Type B pancreatic cell (in vitro differentiated cells): Measurements from ENCODE around the gene PRRX1. TPM values are rescaled to one million over a fixed set of nuclear protein-coding genes. Genes with fewer than 3 reads are reported as not detected.

ENCODE experiments used
- DNase-seq: peaks from one replicate; pipeline ENCODE4 v3.0.0; 2021; ENCODE audit warnings: mixed read lengths; ENCODE audit not compliant: unreplicated experiment; ENCODE audit errors: extremely low spot score
- H3K27ac Mint-ChIP-seq: 2 replicates; pipeline ENCODE4 v1.8.0; 2021; ENCODE audit warnings: mild to moderate bottlenecking, mixed read lengths
- H3K27me3 Mint-ChIP-seq: 2 replicates; pipeline ENCODE4 v1.8.0; 2021; ENCODE audit warnings: mixed read lengths
- H3K36me3 Mint-ChIP-seq: 2 replicates; pipeline ENCODE4 v1.8.0; 2021; ENCODE audit warnings: mixed read lengths
- H3K4me1 Mint-ChIP-seq: one replicate; pipeline ENCODE4 v1.8.0; 2021; ENCODE audit warnings: mixed read lengths; ENCODE audit not compliant: unreplicated experiment
- H3K4me3 Mint-ChIP-seq: 2 replicates; pipeline ENCODE4 v1.8.0; 2021; ENCODE audit warnings: mild to moderate bottlenecking, mixed read lengths
- H3K9me3 Mint-ChIP-seq: 2 replicates; pipeline ENCODE4 v1.8.0; 2021; ENCODE audit warnings: mixed read lengths
- CTCF ChIP-seq: fragments of 200-600 bp; sonication (generic); conservative IDR thresholded peaks from 2 replicates; pipeline ENCODE4 v1.5.0; 2021; ENCODE audit warnings: antibody characterized with exemption, mild to moderate bottlenecking
- total RNA-seq: library from RNA; stranded (reverse); gene quantifications from 2 replicates; pipeline ENCODE4 v1.2.1, GENCODE V29; 2021; ENCODE audit warnings: low replicate concordance

The PRRX1 gene
- total RNA-seq, 1 donor from 2014 or later = 142 TPM

GRCh38 chr1:170707117-170707516 is 43.2 kb downstream of the PRRX1 start:
- H3K4me1 Mint-ChIP-seq = no peaks in the 10 kb centered on the region
- no peaks in the 10 kb centered on the region for H3K9me3 Mint-ChIP-seq
- no peak for DNase-seq
- H3K27me3 Mint-ChIP-seq = no peaks in the 10 kb centered on the region
- TF ChIP-seq CTCF = no peak
- H3K27ac Mint-ChIP-seq = no peak overlapping the region
- peaks cover 10% of the 10 kb centered on the region for H3K36me3 Mint-ChIP-seq
- H3K4me3 Mint-ChIP-seq = no peak overlapping the region

- TF ChIP-seq CTCF = no peak
- H3K4me3 Mint-ChIP-seq = no peak overlapping the region
- no peaks in the 10 kb centered on the region for H3K27me3 Mint-ChIP-seq
- no peak overlapping the region for H3K27ac Mint-ChIP-seq
- no peaks in the 10 kb centered on the region for H3K9me3 Mint-ChIP-seq
- no peaks in the 10 kb centered on the region for H3K4me1 Mint-ChIP-seq
- DNase-seq = no peak
- H3K36me3 Mint-ChIP-seq = peaks cover 10% of the 10 kb centered on the region
Measured at GRCh38 chr1:170707959-170708655, 44.2 kb downstream of the PRRX1 start.

- Mint-ChIP-seq H3K36me3 (peaks cover 14% of the 10 kb centered on the region), H3K27me3 (peaks cover 4% of the 10 kb centered on the region), H3K9me3 (no peaks in the 10 kb centered on the region), H3K4me1 (peaks cover 3% of the 10 kb centered on the region), H3K4me3 (no peak overlapping the region), H3K27ac (no peak overlapping the region)
- no peak for TF ChIP-seq CTCF
- no peak for DNase-seq
Measured at GRCh38 chr1:170711682-170712081, 47.8 kb downstream of the PRRX1 start.

GRCh38 chr1:170714163-170714562 is 50.2 kb downstream of the PRRX1 start:
- H3K4me3 Mint-ChIP-seq = no peak overlapping the region
- H3K27ac Mint-ChIP-seq = no peak overlapping the region
- no peak for TF ChIP-seq CTCF
- H3K4me1 Mint-ChIP-seq = peaks cover 7% of the 10 kb centered on the region
- peaks cover 4% of the 10 kb centered on the region for H3K27me3 Mint-ChIP-seq
- peaks cover 14% of the 10 kb centered on the region for H3K36me3 Mint-ChIP-seq
- H3K9me3 Mint-ChIP-seq = no peaks in the 10 kb centered on the region
- DNase-seq = no peak

DNA sequence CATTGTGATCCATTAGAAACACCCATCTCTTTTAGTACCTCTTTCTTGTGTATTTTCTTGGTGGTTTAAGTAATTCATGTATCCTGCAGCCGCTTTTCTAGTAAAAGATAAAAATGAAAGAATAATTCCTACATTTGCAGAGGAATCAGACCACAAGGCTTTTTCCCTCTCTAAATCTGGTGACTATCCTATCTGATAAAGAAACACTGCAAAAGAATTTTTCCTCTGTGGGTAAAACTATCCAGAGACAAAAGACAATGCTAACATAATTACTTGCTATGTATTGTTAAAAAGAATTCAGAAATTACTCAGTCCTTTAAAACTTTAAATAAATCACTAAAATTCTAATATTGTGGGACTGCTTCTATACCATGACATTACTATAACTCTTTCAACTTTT is 51.0 kb downstream of the PRRX1 start:
- TF ChIP-seq CTCF = no peak
- Mint-ChIP-seq H3K27ac (no peak overlapping the region), H3K9me3 (no peaks in the 10 kb centered on the region), H3K36me3 (peaks cover 10% of the 10 kb centered on the region), H3K4me1 (peaks cover 7% of the 10 kb centered on the region), H3K27me3 (peaks cover 4% of the 10 kb centered on the region), H3K4me3 (no peak overlapping the region)
- no peak for DNase-seq
